GM12878 (cell line): ENCODE data around the gene RNU1-3. TPM values are rescaled to one million over a fixed set of nuclear protein-coding genes. Genes with fewer than 3 reads are reported as not detected.
A peak's percentile ranks its signal among the peaks of the same experiment; 100 is the strongest.
"Not testable (repeated sequence)": the region's sequence is repeated elsewhere in the genome, so short reads cannot be mapped to it uniquely, and the experiment has no call there.

ENCODE experiments used
- ATAC-seq: fragments of 200-7000 bp; cut with Tn5 transposase; 3 replicates; pipeline ENCODE4 v1.9.1; 2020; ENCODE audit warnings: mild to moderate bottlenecking, moderate library complexity
- Bru-seq: library from RNA; stranded (reverse); fragments of 400-500 nt; gene quantifications from one replicate; lab custom pipeline; 2021; lab: Mats Ljungman, UMichigan
- BruChase-seq, 2 experiments: library from RNA; stranded (reverse); fragments of 400-500 nt; gene quantifications; one replicate each; lab custom pipeline; 2021; lab: Mats Ljungman, UMichigan
- BruUV-seq: library from RNA; stranded (reverse); fragments of 400-500 nt; replicated peaks from 2 replicates; lab custom pipeline; 2021; lab: Mats Ljungman, UMichigan
- CTCF ChIA-PET: fragments of 300-600 bp; sonication (Branson Sonifier 250); formaldehyde crosslinking; extraction: SDS; loops from one replicate; lab custom pipeline; 2021; ENCODE audit warnings: inconsistent platforms; lab: Yijun Ruan, JAX
- POLR2A ChIA-PET: fragments of 350-600 bp; formaldehyde crosslinking; extraction: SDS; loops from one replicate; lab custom pipeline; 2021; ENCODE audit warnings: inconsistent platforms; lab: Charles Lee
- RAD21 ChIA-PET: fragments of 300-600 bp; sonication (Branson Sonifier 250); formaldehyde crosslinking; loops from one replicate; lab custom pipeline; 2023; ENCODE audit warnings: antibody characterized with exemption; ENCODE audit not compliant: unreplicated experiment; lab: Charles Lee
- SMC1A ChIA-PET: fragments of 300-600 bp; sonication (Branson Sonifier 250); formaldehyde crosslinking; loops from one replicate; lab custom pipeline; 2023; ENCODE audit not compliant: unreplicated experiment, uncharacterized antibody; lab: Charles Lee
- DNase-seq: peaks from one replicate; pipeline ENCODE4 v3.0.0-alpha.2; 2011; ENCODE audit warnings: low read depth, low spot score
- FAIRE-seq: peaks from 3 replicates; lab custom pipeline; 2011; peaks lifted over from hg19 to GRCh38; lab: Jason Lieb, UNC
- H2AFZ ChIP-seq: 2 replicates; pipeline ENCODE4 v1.6.0; 2011; ENCODE audit warnings: low read depth, low read length, control low read depth; ENCODE audit not compliant: control insufficient read depth
- H3K27ac ChIP-seq: 2 replicates; pipeline ENCODE4 v1.5.1; 2011; ENCODE audit warnings: control low read depth; ENCODE audit not compliant: control insufficient read depth, insufficient read depth
- H3K27me3 ChIP-seq, 2 experiments: replicated peaks in 1 of 2; 2 replicates each; pipeline versions ENCODE4 v1.6.0 to v1.6.1; 2011; ENCODE audit warnings: low read length in 1 of 2; ENCODE audit not compliant: control insufficient read depth in 2 of 2, insufficient read depth in 2 of 2
- H3K36me3 ChIP-seq, 2 experiments: 2 replicates each; pipeline ENCODE4 v1.5.1; 2011; ENCODE audit warnings: low read length in 1 of 2; ENCODE audit not compliant: control insufficient read depth in 2 of 2, insufficient read depth in 2 of 2
- H3K4me1 ChIP-seq: 2 replicates; pipeline ENCODE4 v1.6.1; 2011; ENCODE audit warnings: mild to moderate bottlenecking, low read length, moderate library complexity, mixed read lengths; ENCODE audit not compliant: control insufficient read depth, insufficient read depth
- H3K4me2 ChIP-seq: 2 replicates; pipeline ENCODE4 v1.6.0; 2011; ENCODE audit warnings: control low read depth; ENCODE audit not compliant: control insufficient read depth, insufficient read depth
- H3K4me3 ChIP-seq: fragments of 200-600 bp; sonication (generic); 2 replicates; pipeline ENCODE4 v1.5.1; 2016
- H3K79me2 ChIP-seq: 2 replicates; pipeline ENCODE4 v1.6.0; 2011; ENCODE audit warnings: low read length; ENCODE audit not compliant: control insufficient read depth, insufficient read depth
- H3K9ac ChIP-seq: 2 replicates; pipeline ENCODE4 v1.8.0; 2011; ENCODE audit warnings: low read length, control low read depth, mixed read lengths; ENCODE audit not compliant: control insufficient read depth, insufficient read depth
- H3K9me3 ChIP-seq: replicated peaks from 3 replicates; pipeline ENCODE4 v1.5.1; 2011; ENCODE audit warnings: mild to moderate bottlenecking, low read length; ENCODE audit not compliant: control insufficient read depth, insufficient read depth
- H4K20me1 ChIP-seq: 2 replicates; pipeline ENCODE4 v1.6.0; 2011; ENCODE audit not compliant: control insufficient read depth, insufficient read depth
- WGBS: methylation state at CpG from one replicate; pipeline ENCODE4 v1.1.6; 2016; ENCODE audit warnings: low lambda C conversion rate; ENCODE audit not compliant: insufficient replicate concordance, insufficient coverage; ENCODE audit errors: missing lambda C conversion rate; 5-methylcytosine and 5-hydroxymethylcytosine counted together
- in situ Hi-C: fragments of 300-500 bp; cut with MboI; formaldehyde crosslinking; loops from 9 replicates; pipeline ENCODE4 v1.14.3; 2018; ENCODE audit warnings: mixed read lengths
- intact Hi-C: fragments of 100-400 bp; cut with micrococcal nuclease; formaldehyde crosslinking; loops from one replicate; pipeline ENCODE4 v1.14.2; 2022; ENCODE audit not compliant: unreplicated experiment
- long read RNA-seq, 2 experiments: library from polyadenylated mRNA; unstranded; transcript quantifications; one replicate each; pipeline ENCODE4 v2.0.0, GENCODE V29; 2019 to 2020
- polyA minus RNA-seq, 3 experiments: library from RNA; depleted of rRNA, polyadenylated mRNA; stranded (reverse); fragments of >200 nt; gene quantifications; 2 replicates each; pipeline ENCODE4 v1.2.3, GENCODE V29; 2011
- polyA plus RNA-seq, 11 experiments: library from polyadenylated mRNA; depleted of rRNA in 4 of 11; unstranded in 6 of 11; stranded (reverse) in 5 of 11; fragments of >200 nt; fragmentation: Nextera tagmentation in 4 of 11; fragmentation: Illumina TruSeq in 1 of 11; extraction: Ambion mirVana in 4 of 11; extraction: Trizol in 1 of 11; gene quantifications; 1 replicate in 1 of 11; 2 replicates in 10 of 11; pipeline versions ENCODE4 v1.2.1 to v1.2.3, GENCODE V29; 2011 to 2016; ENCODE audit warnings: inconsistent platforms in 2 of 11, missing spikeins in 2 of 11, low read depth in 1 of 11
- total RNA-seq, 4 experiments: library from RNA; depleted of rRNA in 3 of 4; stranded (reverse); fragments of >200 nt in 3 of 4; fragmentation: Illumina TruSeq in 1 of 4; extraction: Trizol in 1 of 4; gene quantifications; 2 replicates each; pipeline versions ENCODE4 v1.2.1 to v1.2.3, GENCODE V29; 2013 to 2021

The RNU1-3 gene
- total RNA-seq (2013; cell fraction: nucleolus; rRNA removed), result under 0.01 TPM in 2 replicates
- total RNA-seq (2014; rRNA removed), result under 0.01 TPM in 2 replicates
- total RNA-seq (2014; rRNA removed; fragmentation: Illumina TruSeq; extraction: Trizol), result 20,946 and 25,634 TPM in 2 replicates
- total RNA-seq (2021), result 2,403 and 2,678 TPM in 2 replicates
- polyA plus RNA-seq (2011; ENCODE audit: low read depth), result not detected
- polyA plus RNA-seq (2011; rRNA removed), result 82.4 and 113 TPM in 2 replicates
- under 0.01 TPM in 1 of 2 replicates, not detected in the other for polyA plus RNA-seq (2011; cell fraction: cytosol; rRNA removed)
- polyA plus RNA-seq (2011; cell fraction: nucleus; rRNA removed), result under 0.01 TPM in 2 replicates
- polyA plus RNA-seq (2012), result 66.2 TPM in 1 of 2 replicates, not detected in the other
- not detected in 2 replicates for polyA plus RNA-seq (2014; fragmentation: Illumina TruSeq; extraction: Trizol)
- 1 to 10 TPM; 4.5 to 4.9 TPM for polyA plus RNA-seq (2014; fragmentation: Nextera tagmentation; extraction: Ambion mirVana)
- polyA plus RNA-seq (2014; rRNA removed), result not detected in 2 replicates
- polyA plus RNA-seq (2016; fragmentation: Nextera tagmentation; extraction: Ambion mirVana), result 1 to 10 TPM; 2.6 to 3.6 TPM
- polyA minus RNA-seq (2011; rRNA and poly(A)+ RNA removed), result under 0.01 and 12,429 TPM in 2 replicates
- polyA minus RNA-seq (2011; cell fraction: cytosol; rRNA and poly(A)+ RNA removed), result 90,580 and 95,504 TPM in 2 replicates
- polyA minus RNA-seq (2011; cell fraction: nucleus; rRNA and poly(A)+ RNA removed), result 67,711 and 110,374 TPM in 2 replicates
- percentile 97 among the genes with signal in this experiment for Bru-seq, nascent RNA
- percentile 55 among the genes with signal in this experiment for BruChase-seq, experiment 1, labeled RNA remaining after a 6-hour chase
- BruChase-seq, experiment 2, labeled RNA remaining after a 2-hour chase, result percentile 68 among the genes with signal in this experiment
- long read RNA-seq, experiment 1, result 0 reads
- long read RNA-seq, experiment 2, result 0 reads

GRCh38 chr1:16666502-16667413 is at the start of gene RNU1-3:
RNU1-3 (minus strand) TSS chr1:16666948.
- H3K27me3 ChIP-seq, DNase-seq, FAIRE-seq, in situ Hi-C loops, H3K4me1 ChIP-seq, H3K9me3 ChIP-seq, H2AFZ ChIP-seq, SMC1A ChIA-PET, H3K79me2 ChIP-seq, H3K36me3 ChIP-seq, RAD21 ChIA-PET, H3K27ac ChIP-seq, CTCF ChIA-PET, H3K4me2 ChIP-seq, H3K4me3 ChIP-seq, intact Hi-C loops, POLR2A ChIA-PET, H3K9ac ChIP-seq, H4K20me1 ChIP-seq: not testable (repeated sequence)
- BruUV-seq, result TSS peak; percentile 100
- no CpG with 5 or more reads among the region's 45 CpGs for WGBS
- peak; percentile 100 for ATAC-seq

- H3K9ac ChIP-seq, POLR2A ChIA-PET, H3K79me2 ChIP-seq, H3K4me2 ChIP-seq, in situ Hi-C loops, H3K4me1 ChIP-seq, FAIRE-seq, SMC1A ChIA-PET, H3K27me3 ChIP-seq, H3K27ac ChIP-seq, intact Hi-C loops, RAD21 ChIA-PET, H4K20me1 ChIP-seq, CTCF ChIA-PET, H3K36me3 ChIP-seq, H2AFZ ChIP-seq, DNase-seq, ATAC-seq, H3K4me3 ChIP-seq, BruUV-seq, H3K9me3 ChIP-seq: not testable (repeated sequence)
- 66% methylated on average over 4 of the region's 10 CpGs for WGBS
These were observed 46.7 kb upstream of the RNU1-3 start for GRCh38 chr1:16713480-16713879.

- SMC1A ChIA-PET, H3K27me3 ChIP-seq, CTCF ChIA-PET, H3K27ac ChIP-seq, H2AFZ ChIP-seq, H4K20me1 ChIP-seq, ATAC-seq, RAD21 ChIA-PET, H3K79me2 ChIP-seq, BruUV-seq, POLR2A ChIA-PET, H3K9me3 ChIP-seq, H3K4me1 ChIP-seq, FAIRE-seq, H3K4me2 ChIP-seq, in situ Hi-C loops, intact Hi-C loops, H3K36me3 ChIP-seq, H3K4me3 ChIP-seq, DNase-seq, H3K9ac ChIP-seq: not testable (repeated sequence)
- 6% methylated on average over 3 of the region's 6 CpGs for WGBS
These were observed 46.2 kb upstream of the RNU1-3 start for GRCh38 chr1:16712984-16713383.
